Measurements from ENCODE around the gene SCUBE2.

DNA sequence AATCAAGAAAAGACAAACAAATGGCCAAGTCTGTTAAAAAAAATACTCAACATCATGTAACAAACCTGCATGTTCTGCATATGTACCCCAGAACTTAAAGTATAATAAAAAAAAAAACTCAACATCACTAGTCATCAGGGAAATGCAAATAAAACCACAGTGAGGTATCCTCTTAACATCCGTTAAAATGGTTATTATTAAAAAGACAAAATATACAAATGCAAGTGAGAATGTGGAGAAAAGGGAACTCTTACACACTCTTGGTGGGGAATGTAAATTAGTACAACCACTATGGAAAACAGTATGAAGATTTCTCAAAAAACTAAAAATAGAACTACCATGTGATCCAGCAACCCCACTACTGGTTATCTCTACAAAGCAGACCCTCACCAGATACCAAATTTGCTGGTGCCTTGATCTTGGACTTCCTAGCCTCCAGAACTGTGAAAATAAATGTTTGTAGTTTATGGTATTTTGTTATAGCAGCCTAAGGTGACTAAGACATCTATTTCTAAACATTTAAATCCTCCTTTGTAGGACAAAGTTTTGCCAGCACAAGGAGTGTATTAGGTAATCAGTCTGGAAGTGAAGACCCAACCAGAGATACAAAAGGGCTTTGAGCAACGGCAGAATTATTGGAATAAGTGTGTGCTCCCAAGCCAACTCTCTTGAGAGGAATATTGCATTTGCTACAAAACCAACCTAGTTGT is 32.4 kb upstream of the SCUBE2 start:
- no peak for TF ChIP-seq POLR2AphosphoS5 (IDR thresholded peaks at IDR 0.05; ENCODE audit: low read depth, low read length)
- TF ChIP-seq TAF1 (IDR thresholded peaks at IDR 0.05; ENCODE audit: low read depth, low read length), result no peak
- no peak for TF ChIP-seq POLR2A (IDR thresholded peaks at IDR 0.05; ENCODE audit: low read depth, low read length)
- no peak for TF ChIP-seq SPI1 (IDR thresholded peaks at IDR 0.05; ENCODE audit: low read depth, low read length)
- no peak for TF ChIP-seq POU2F2 (IDR thresholded peaks at IDR 0.05; ENCODE audit: low read depth, low read length)
- TF ChIP-seq PAX5 (IDR thresholded peaks at IDR 0.05; ENCODE audit: insufficient read depth, low read length, severe bottlenecking), result no peak

Measured in GM12891 (cell line).